Panc1 (cell line): ENCODE measurements around the gene ZHX3. TPM values are rescaled to one million over a fixed set of nuclear protein-coding genes. Genes with fewer than 3 reads are reported as not detected.

Experiments used
- ATAC-seq: fragments of 200-7000 bp; cut with Tn5 transposase; 2 replicates; pipeline ENCODE4 v1.9.1; 2020; ENCODE audit warnings: mild to moderate bottlenecking, moderate library complexity
- BruUV-seq: library from RNA; stranded (reverse); fragments of 400-500 nt; replicated peaks from 2 replicates; lab custom pipeline; 2021; lab: Mats Ljungman, UMichigan
- CTCF ChIA-PET: fragments of 300-600 bp; sonication (Branson Sonifier 250); formaldehyde crosslinking; loops from one replicate; lab custom pipeline; 2022; ENCODE audit warnings: antibody characterized with exemption; lab: Charles Lee
- POLR2A ChIA-PET: fragments of 300-600 bp; sonication (Branson Sonifier 250); formaldehyde crosslinking; loops from one replicate; lab custom pipeline; 2022; ENCODE audit warnings: antibody characterized with exemption; lab: Charles Lee
- DNase-seq: peaks from one replicate; pipeline ENCODE4 v3.0.0-alpha.2; 2010; ENCODE audit warnings: low read depth, low spot score
- H3K27ac ChIP-seq: 2 replicates; pipeline ENCODE4 v1.5.1; 2011; ENCODE audit warnings: mild to moderate bottlenecking, low read length, inconsistent platforms
- H3K27me3 ChIP-seq: fragments of 200-500 bp; sonication (Bioruptor generic); 2 replicates; pipeline ENCODE4 v1.6.0; 2014; ENCODE audit warnings: low read length, inconsistent platforms; ENCODE audit not compliant: control insufficient read depth, insufficient read depth
- H3K36me3 ChIP-seq: fragments of 200-500 bp; sonication (Bioruptor generic); 2 replicates; pipeline ENCODE4 v1.5.1; 2014; ENCODE audit warnings: inconsistent platforms, mild to moderate bottlenecking, low read length, moderate library complexity; ENCODE audit not compliant: control insufficient read depth, insufficient read depth
- H3K4me1 ChIP-seq: 2 replicates; pipeline ENCODE4 v1.5.1; 2011; ENCODE audit warnings: inconsistent platforms, mild to moderate bottlenecking, low read length, moderate library complexity; ENCODE audit not compliant: control insufficient read depth, insufficient read depth
- H3K4me3 ChIP-seq, 2 experiments: 2 replicates each; pipeline ENCODE4 v1.5.1; 2011 to 2012; ENCODE audit warnings: low read depth in 2 of 2, low read length in 2 of 2, mild to moderate bottlenecking in 2 of 2, inconsistent platforms in 1 of 2, moderate library complexity in 1 of 2
- H3K9me3 ChIP-seq: fragments of 200-500 bp; sonication (Bioruptor generic); 2 replicates; pipeline ENCODE4 v1.5.1; 2014; ENCODE audit warnings: low read depth, mild to moderate bottlenecking, inconsistent platforms, low read length, moderate library complexity; ENCODE audit not compliant: control insufficient read depth, insufficient read depth
- POLR2AphosphoS5 ChIP-seq: IDR thresholded peaks from 2 replicates; pipeline ENCODE4 v1.6.1; 2012; ENCODE audit warnings: mild to moderate bottlenecking, low read depth, low read length, moderate library complexity
- SIN3A ChIP-seq: IDR thresholded peaks from 2 replicates; pipeline ENCODE4 v1.6.1; 2012; ENCODE audit warnings: low read depth, mild to moderate bottlenecking, low read length, moderate library complexity, borderline replicate concordance; ENCODE audit not compliant: insufficient read depth
- TCF7L2 ChIP-seq: IDR thresholded peaks from 2 replicates; pipeline ENCODE4 v1.6.1; 2011; ENCODE audit warnings: mild to moderate bottlenecking, low read depth, low read length, inconsistent platforms
- in situ Hi-C: cut with HindIII; loops from 2 replicates; pipeline ENCODE4 v1.10.0; 2016; ENCODE audit warnings: low sequenced_read_pairs, low pct_unique_long_range_greater_than_20kb
- intact Hi-C: fragments of 100-400 bp; cut with micrococcal nuclease; formaldehyde crosslinking; loops from one replicate; pipeline ENCODE4 v1.10.0; 2022; ENCODE audit not compliant: unreplicated experiment
- total RNA-seq: library from RNA; stranded (reverse); gene quantifications from one replicate; pipeline ENCODE4 v1.2.1, GENCODE V29; 2021; ENCODE audit not compliant: unreplicated experiment
- TF ChIP-seq, protein P1 (sequence below), 2 experiments: IDR thresholded peaks; 2 replicates each; pipeline ENCODE4 v1.6.1; 2011 to 2012; ENCODE audit warnings: low read depth in 2 of 2, control low read depth in 1 of 2, low read length in 1 of 2, mild to moderate bottlenecking in 1 of 2, moderate library complexity in 1 of 2; ENCODE audit not compliant: insufficient read depth in 1 of 2
- TF ChIP-seq, protein P2 (sequence below): fragments of 450-650 bp; IDR thresholded peaks from 2 replicates; pipeline ENCODE4 v1.5.1; 2017; ENCODE audit warnings: mild to moderate bottlenecking

The ZHX3 gene
- total RNA-seq, 1 experiment from 2014 or later: 19.8 TPM

DNA sequence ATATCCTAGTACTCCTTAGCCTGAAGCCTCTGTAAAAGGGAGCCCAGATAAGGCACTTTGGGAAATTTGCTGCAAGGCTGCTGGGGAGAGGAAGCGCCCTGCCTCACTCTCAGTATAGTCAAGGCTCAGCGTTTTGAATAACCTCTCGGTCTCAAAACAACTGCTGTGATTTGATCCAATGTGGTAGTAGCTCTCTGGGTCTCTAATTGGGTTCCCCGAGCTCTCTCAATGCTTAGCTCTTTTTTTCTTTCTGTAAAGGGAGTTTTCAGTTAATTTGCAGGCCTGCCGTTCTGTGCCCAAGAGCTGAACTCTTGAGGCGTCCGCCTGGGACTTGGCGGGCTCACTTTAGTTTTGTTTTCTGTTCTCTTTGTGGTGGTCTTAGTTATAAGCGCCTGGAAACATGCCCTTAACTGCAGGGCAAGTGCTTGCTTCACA is 41.2 kb downstream of the ZHX3 start:
- Histone ChIP-seq H3K4me1 (no peaks in the 10 kb centered on the region), H3K4me3 (no peak overlapping the region), H3K27ac (no peak overlapping the region), H3K27me3 (no peaks in the 10 kb centered on the region), H3K9me3 (no peaks in the 10 kb centered on the region), H3K36me3 (no peaks in the 10 kb centered on the region)
- DNase-seq (no peak), ATAC-seq (no peak)
- intact Hi-C loops: no loop called here
- CTCF ChIA-PET: no interaction called here
- BruUV-seq: no TSS peak
- POLR2A ChIA-PET: no interaction called here
- TF ChIP-seq, protein P1, sequence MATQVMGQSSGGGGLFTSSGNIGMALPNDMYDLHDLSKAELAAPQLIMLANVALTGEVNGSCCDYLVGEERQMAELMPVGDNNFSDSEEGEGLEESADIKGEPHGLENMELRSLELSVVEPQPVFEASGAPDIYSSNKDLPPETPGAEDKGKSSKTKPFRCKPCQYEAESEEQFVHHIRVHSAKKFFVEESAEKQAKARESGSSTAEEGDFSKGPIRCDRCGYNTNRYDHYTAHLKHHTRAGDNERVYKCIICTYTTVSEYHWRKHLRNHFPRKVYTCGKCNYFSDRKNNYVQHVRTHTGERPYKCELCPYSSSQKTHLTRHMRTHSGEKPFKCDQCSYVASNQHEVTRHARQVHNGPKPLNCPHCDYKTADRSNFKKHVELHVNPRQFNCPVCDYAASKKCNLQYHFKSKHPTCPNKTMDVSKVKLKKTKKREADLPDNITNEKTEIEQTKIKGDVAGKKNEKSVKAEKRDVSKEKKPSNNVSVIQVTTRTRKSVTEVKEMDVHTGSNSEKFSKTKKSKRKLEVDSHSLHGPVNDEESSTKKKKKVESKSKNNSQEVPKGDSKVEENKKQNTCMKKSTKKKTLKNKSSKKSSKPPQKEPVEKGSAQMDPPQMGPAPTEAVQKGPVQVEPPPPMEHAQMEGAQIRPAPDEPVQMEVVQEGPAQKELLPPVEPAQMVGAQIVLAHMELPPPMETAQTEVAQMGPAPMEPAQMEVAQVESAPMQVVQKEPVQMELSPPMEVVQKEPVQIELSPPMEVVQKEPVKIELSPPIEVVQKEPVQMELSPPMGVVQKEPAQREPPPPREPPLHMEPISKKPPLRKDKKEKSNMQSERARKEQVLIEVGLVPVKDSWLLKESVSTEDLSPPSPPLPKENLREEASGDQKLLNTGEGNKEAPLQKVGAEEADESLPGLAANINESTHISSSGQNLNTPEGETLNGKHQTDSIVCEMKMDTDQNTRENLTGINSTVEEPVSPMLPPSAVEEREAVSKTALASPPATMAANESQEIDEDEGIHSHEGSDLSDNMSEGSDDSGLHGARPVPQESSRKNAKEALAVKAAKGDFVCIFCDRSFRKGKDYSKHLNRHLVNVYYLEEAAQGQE (IDR thresholded peaks at IDR 0.05; ENCODE audit: insufficient read depth in 1 of 2, low read depth in 2 of 2, low read length in 1 of 2): no peak
- TF ChIP-seq SIN3A (no peak), POLR2AphosphoS5 (no peak), TCF7L2 (no peak)
- TF ChIP-seq, protein P2, sequence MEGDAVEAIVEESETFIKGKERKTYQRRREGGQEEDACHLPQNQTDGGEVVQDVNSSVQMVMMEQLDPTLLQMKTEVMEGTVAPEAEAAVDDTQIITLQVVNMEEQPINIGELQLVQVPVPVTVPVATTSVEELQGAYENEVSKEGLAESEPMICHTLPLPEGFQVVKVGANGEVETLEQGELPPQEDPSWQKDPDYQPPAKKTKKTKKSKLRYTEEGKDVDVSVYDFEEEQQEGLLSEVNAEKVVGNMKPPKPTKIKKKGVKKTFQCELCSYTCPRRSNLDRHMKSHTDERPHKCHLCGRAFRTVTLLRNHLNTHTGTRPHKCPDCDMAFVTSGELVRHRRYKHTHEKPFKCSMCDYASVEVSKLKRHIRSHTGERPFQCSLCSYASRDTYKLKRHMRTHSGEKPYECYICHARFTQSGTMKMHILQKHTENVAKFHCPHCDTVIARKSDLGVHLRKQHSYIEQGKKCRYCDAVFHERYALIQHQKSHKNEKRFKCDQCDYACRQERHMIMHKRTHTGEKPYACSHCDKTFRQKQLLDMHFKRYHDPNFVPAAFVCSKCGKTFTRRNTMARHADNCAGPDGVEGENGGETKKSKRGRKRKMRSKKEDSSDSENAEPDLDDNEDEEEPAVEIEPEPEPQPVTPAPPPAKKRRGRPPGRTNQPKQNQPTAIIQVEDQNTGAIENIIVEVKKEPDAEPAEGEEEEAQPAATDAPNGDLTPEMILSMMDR: no peak
- in situ Hi-C loops: no loop called here

DNA sequence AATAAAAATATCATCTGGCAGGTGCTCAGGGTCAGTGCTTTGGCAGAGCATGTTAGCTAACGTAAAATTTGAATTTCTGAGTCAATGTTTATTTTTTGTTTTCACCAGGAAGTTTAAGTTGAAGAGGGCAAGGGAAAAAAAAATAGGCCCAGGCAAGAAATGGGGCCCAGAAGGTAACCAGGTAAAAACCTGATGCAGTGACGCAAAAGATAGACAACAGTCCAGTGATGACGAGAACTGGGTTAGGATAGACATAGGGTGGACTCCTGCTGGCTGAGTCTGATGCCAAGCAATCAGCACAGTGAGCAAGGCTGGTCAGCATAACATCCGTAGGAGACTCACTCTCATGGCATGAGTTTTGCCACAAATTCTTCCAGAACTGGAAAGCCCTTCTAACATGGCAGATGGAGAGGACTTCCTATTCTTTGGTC is 42.2 kb downstream of the ZHX3 start:
- in situ Hi-C loops (no loop called here), intact Hi-C loops (no loop called here)
- no peak overlapping the region for H3K4me3 ChIP-seq
- no TSS peak for BruUV-seq
- H3K36me3 ChIP-seq: no peaks in the 10 kb centered on the region
- no peak overlapping the region for H3K27ac ChIP-seq
- H3K4me1 ChIP-seq: no peaks in the 10 kb centered on the region
- DNase-seq (no peak), ATAC-seq (peak; percentile 51; the same call in 1 of the 2 replicates)
- POLR2A ChIA-PET: no interaction called here
- no peaks in the 10 kb centered on the region for H3K27me3 ChIP-seq
- TF ChIP-seq TCF7L2 (no peak), POLR2AphosphoS5 (no peak), SIN3A (no peak)
- TF ChIP-seq, protein P2: no peak
- TF ChIP-seq, protein P1 (IDR thresholded peaks at IDR 0.05; ENCODE audit: insufficient read depth in 1 of 2, low read depth in 2 of 2, low read length in 1 of 2): no peak
- CTCF ChIA-PET: no interaction called here
- H3K9me3 ChIP-seq: no peaks in the 10 kb centered on the region
